HAP-1 (cell line): Measurements from ENCODE around the gene GSAP.
A peak's percentile ranks its signal among the peaks of the same experiment; 100 is the strongest.
"Not testable (repeated sequence)": the region's sequence is repeated elsewhere in the genome, so short reads cannot be mapped to it uniquely, and the experiment has no call there.

ENCODE experiments used
- DNase-seq, 2 experiments: peaks; one replicate each; pipeline ENCODE4 v3.0.0-alpha.2; 2016 to 2020; ENCODE audit warnings: low spot score in 2 of 2
- H3K27me3 ChIP-seq: fragments of 250-450 bp; sonication (Bioruptor Pico); 2 replicates; pipeline ENCODE4 v1.5.1; 2020; ENCODE audit warnings: low read depth, mild to moderate bottlenecking, moderate library complexity
- H3K36me3 ChIP-seq: fragments of 250-450 bp; sonication (Bioruptor Pico); replicated peaks from 2 replicates; pipeline ENCODE4 v1.5.1; 2020; ENCODE audit warnings: mild to moderate bottlenecking
- H3K4me1 ChIP-seq: fragments of 250-450 bp; sonication (Bioruptor Pico); 2 replicates; pipeline ENCODE4 v1.5.1; 2020; ENCODE audit warnings: mild to moderate bottlenecking
- H3K4me3 ChIP-seq: fragments of 250-450 bp; sonication (Bioruptor Pico); 2 replicates; pipeline ENCODE4 v1.5.1; 2020; ENCODE audit warnings: mild to moderate bottlenecking, moderate library complexity
- H3K9me3 ChIP-seq: fragments of 250-450 bp; sonication (Bioruptor Pico); 2 replicates; pipeline ENCODE4 v1.5.1; 2020; ENCODE audit warnings: mild to moderate bottlenecking, moderate library complexity
- in situ Hi-C: fragments of 300-500 bp; cut with MboI; formaldehyde crosslinking; loops from 3 replicates; pipeline ENCODE4 v1.14.3; 2020; ENCODE audit warnings: low sequenced_read_pairs, inconsistent platforms, mixed read lengths

The GSAP gene

GRCh38 chr7:77453531-77453930, 37.4 kb upstream of the GSAP start:
- DNase-seq = no peak
- H3K27me3 ChIP-seq = no peaks in the 10 kb centered on the region
- H3K4me3 ChIP-seq = no peak overlapping the region
- no peaks in the 10 kb centered on the region for H3K36me3 ChIP-seq
- no peaks in the 10 kb centered on the region for H3K9me3 ChIP-seq
- no peaks in the 10 kb centered on the region for H3K4me1 ChIP-seq
- in situ Hi-C loops = no loop called here

GRCh38 chr7:77451950-77452349, 35.8 kb upstream of the GSAP start:
- H3K36me3 ChIP-seq, H3K4me1 ChIP-seq, H3K27me3 ChIP-seq, H3K4me3 ChIP-seq, H3K9me3 ChIP-seq, DNase-seq, in situ Hi-C loops: not testable (repeated sequence)

GRCh38 chr7:77450613-77451012, 34.5 kb upstream of the GSAP start:
- no peaks in the 10 kb centered on the region for H3K4me1 ChIP-seq
- no peaks in the 10 kb centered on the region for H3K27me3 ChIP-seq
- no peak for DNase-seq
- no peak overlapping the region for H3K4me3 ChIP-seq
- in situ Hi-C loops = no loop called here
- H3K36me3 ChIP-seq = no peaks in the 10 kb centered on the region
- no peaks in the 10 kb centered on the region for H3K9me3 ChIP-seq

GRCh38 chr7:77450054-77450453, 33.9 kb upstream of the GSAP start:
- no peaks in the 10 kb centered on the region for H3K9me3 ChIP-seq
- H3K27me3 ChIP-seq = no peaks in the 10 kb centered on the region
- H3K36me3 ChIP-seq = no peaks in the 10 kb centered on the region
- in situ Hi-C loops = no loop called here
- no peak overlapping the region for H3K4me3 ChIP-seq
- H3K4me1 ChIP-seq = no peaks in the 10 kb centered on the region
- DNase-seq = no peak

GRCh38 chr7:77447616-77448015, 31.5 kb upstream of the GSAP start:
- Histone ChIP-seq H3K9me3 (no peaks in the 10 kb centered on the region), H3K27me3 (no peaks in the 10 kb centered on the region), H3K36me3 (no peaks in the 10 kb centered on the region), H3K4me1 (no peaks in the 10 kb centered on the region), H3K4me3 (no peak overlapping the region)
- in situ Hi-C loops = no loop called here
- DNase-seq = no peak

- Histone ChIP-seq H3K9me3 (no peaks in the 10 kb centered on the region), H3K4me1 (peaks cover under 1% of the 10 kb centered on the region; the same call in 1 of the 2 replicates), H3K4me3 (no peak overlapping the region), H3K36me3 (no peaks in the 10 kb centered on the region), H3K27me3 (no peaks in the 10 kb centered on the region)
- in situ Hi-C loops = no loop called here
- DNase-seq = no peak
Measured at GRCh38 chr7:77444123-77444522, 28.0 kb upstream of the GSAP start.

GRCh38 chr7:77443042-77443441, 26.9 kb upstream of the GSAP start:
- no peaks in the 10 kb centered on the region for H3K36me3 ChIP-seq
- no peaks in the 10 kb centered on the region for H3K9me3 ChIP-seq
- in situ Hi-C loops = no loop called here

GRCh38 chr7:77442636-77443035, 26.5 kb upstream of the GSAP start:
- H3K27me3 ChIP-seq = no peaks in the 10 kb centered on the region
- no peak for DNase-seq

More at GRCh38 chr7:77443042-77443441, 26.9 kb upstream of the GSAP start:
- H3K27me3 ChIP-seq = no peaks in the 10 kb centered on the region
- no peak overlapping the region for H3K4me3 ChIP-seq
- DNase-seq = no peak
- peaks cover 8% of the 10 kb centered on the region for H3K4me1 ChIP-seq

GRCh38 chr7:77441046-77441445, 24.9 kb upstream of the GSAP start:
- no peak overlapping the region for H3K4me3 ChIP-seq
- no peaks in the 10 kb centered on the region for H3K27me3 ChIP-seq
- no peaks in the 10 kb centered on the region for H3K9me3 ChIP-seq
- no peaks in the 10 kb centered on the region for H3K36me3 ChIP-seq
- peaks cover 8% of the 10 kb centered on the region for H3K4me1 ChIP-seq
- in situ Hi-C loops = no loop called here
- DNase-seq = no peak

More at GRCh38 chr7:77442636-77443035, 26.5 kb upstream of the GSAP start:
- no peaks in the 10 kb centered on the region for H3K9me3 ChIP-seq
- no peaks in the 10 kb centered on the region for H3K36me3 ChIP-seq
- peaks cover 8% of the 10 kb centered on the region for H3K4me1 ChIP-seq
- in situ Hi-C loops = no loop called here
- no peak overlapping the region for H3K4me3 ChIP-seq

GRCh38 chr7:77439572-77439971, 23.4 kb upstream of the GSAP start:
- Histone ChIP-seq H3K27me3 (no peaks in the 10 kb centered on the region), H3K36me3 (no peaks in the 10 kb centered on the region), H3K4me1 (peaks cover 8% of the 10 kb centered on the region), H3K4me3 (no peak overlapping the region), H3K9me3 (no peaks in the 10 kb centered on the region)
- in situ Hi-C loops = no loop called here
- peak in 1 of 2 experiments; percentile 34 for DNase-seq

GRCh38 chr7:77438131-77438530, 22.0 kb upstream of the GSAP start:
- in situ Hi-C loops = no loop called here
- H3K9me3 ChIP-seq = no peaks in the 10 kb centered on the region
- no peak for DNase-seq
- H3K27me3 ChIP-seq = no peaks in the 10 kb centered on the region
- no peaks in the 10 kb centered on the region for H3K36me3 ChIP-seq
- H3K4me3 ChIP-seq = no peak overlapping the region
- peaks cover 8% of the 10 kb centered on the region for H3K4me1 ChIP-seq

GRCh38 chr7:77434570-77435275, 18.6 kb upstream of the GSAP start:
- Histone ChIP-seq H3K4me1 (peaks cover 8% of the 10 kb centered on the region), H3K27me3 (no peaks in the 10 kb centered on the region), H3K36me3 (no peaks in the 10 kb centered on the region), H3K4me3 (no peak overlapping the region), H3K9me3 (no peaks in the 10 kb centered on the region)
- in situ Hi-C loops = no loop called here
- no peak for DNase-seq

- in situ Hi-C loops = no loop called here
- H3K4me3 ChIP-seq = no peak overlapping the region
- H3K36me3 ChIP-seq = no peaks in the 10 kb centered on the region
- H3K4me1 ChIP-seq = peaks cover 12% of the 10 kb centered on the region
- no peak for DNase-seq
- no peaks in the 10 kb centered on the region for H3K27me3 ChIP-seq
- H3K9me3 ChIP-seq = no peaks in the 10 kb centered on the region
Measured at GRCh38 chr7:77433901-77434300, 17.8 kb upstream of the GSAP start.

- DNase-seq = no peak
- no peaks in the 10 kb centered on the region for H3K27me3 ChIP-seq
- in situ Hi-C loops = no loop called here
- no peaks in the 10 kb centered on the region for H3K9me3 ChIP-seq
- H3K4me3 ChIP-seq = no peak overlapping the region
- H3K36me3 ChIP-seq = no peaks in the 10 kb centered on the region
- H3K4me1 ChIP-seq = peaks cover 21% of the 10 kb centered on the region
Measured at GRCh38 chr7:77430927-77431326, 14.8 kb upstream of the GSAP start.

GRCh38 chr7:77428777-77429231, 12.7 kb upstream of the GSAP start:
- peak in 1 of 2 experiments; percentile 30 for DNase-seq
- in situ Hi-C loops = no loop called here
- no peaks in the 10 kb centered on the region for H3K36me3 ChIP-seq

More at GRCh38 chr7:77428777-77429231, 12.7 kb upstream of the GSAP start:
- H3K27me3 ChIP-seq = no peaks in the 10 kb centered on the region
- H3K4me3 ChIP-seq = no peak overlapping the region
- H3K4me1 ChIP-seq = peaks cover 29% of the 10 kb centered on the region
- H3K9me3 ChIP-seq = no peaks in the 10 kb centered on the region
